Measurements from ENCODE around the gene ATF7IP2. TPM values are rescaled to one million over a fixed set of nuclear protein-coding genes. Genes with fewer than 3 reads are reported as not detected.

ATF7IP2 gene
- total and polyA plus RNA-seq, 2 of the 13 experiments (the other 11 are each of a cell fraction or from before 2014, with no cell fraction given): 117 to 217 TPM

- TF ChIP-seq ZNF839 (CRISPR knock-in tag; IDR thresholded peaks at IDR 0.05; ENCODE audit: borderline replicate concordance): peak; percentile 92; the same call in 1 of the 2 replicates
- TF ChIP-seq ZNF747 (CRISPR knock-in tag; IDR thresholded peaks at IDR 0.05; ENCODE audit: borderline replicate concordance): peak; percentile 97; the same call in 1 of the 2 replicates
- TF ChIP-seq, protein P1, sequence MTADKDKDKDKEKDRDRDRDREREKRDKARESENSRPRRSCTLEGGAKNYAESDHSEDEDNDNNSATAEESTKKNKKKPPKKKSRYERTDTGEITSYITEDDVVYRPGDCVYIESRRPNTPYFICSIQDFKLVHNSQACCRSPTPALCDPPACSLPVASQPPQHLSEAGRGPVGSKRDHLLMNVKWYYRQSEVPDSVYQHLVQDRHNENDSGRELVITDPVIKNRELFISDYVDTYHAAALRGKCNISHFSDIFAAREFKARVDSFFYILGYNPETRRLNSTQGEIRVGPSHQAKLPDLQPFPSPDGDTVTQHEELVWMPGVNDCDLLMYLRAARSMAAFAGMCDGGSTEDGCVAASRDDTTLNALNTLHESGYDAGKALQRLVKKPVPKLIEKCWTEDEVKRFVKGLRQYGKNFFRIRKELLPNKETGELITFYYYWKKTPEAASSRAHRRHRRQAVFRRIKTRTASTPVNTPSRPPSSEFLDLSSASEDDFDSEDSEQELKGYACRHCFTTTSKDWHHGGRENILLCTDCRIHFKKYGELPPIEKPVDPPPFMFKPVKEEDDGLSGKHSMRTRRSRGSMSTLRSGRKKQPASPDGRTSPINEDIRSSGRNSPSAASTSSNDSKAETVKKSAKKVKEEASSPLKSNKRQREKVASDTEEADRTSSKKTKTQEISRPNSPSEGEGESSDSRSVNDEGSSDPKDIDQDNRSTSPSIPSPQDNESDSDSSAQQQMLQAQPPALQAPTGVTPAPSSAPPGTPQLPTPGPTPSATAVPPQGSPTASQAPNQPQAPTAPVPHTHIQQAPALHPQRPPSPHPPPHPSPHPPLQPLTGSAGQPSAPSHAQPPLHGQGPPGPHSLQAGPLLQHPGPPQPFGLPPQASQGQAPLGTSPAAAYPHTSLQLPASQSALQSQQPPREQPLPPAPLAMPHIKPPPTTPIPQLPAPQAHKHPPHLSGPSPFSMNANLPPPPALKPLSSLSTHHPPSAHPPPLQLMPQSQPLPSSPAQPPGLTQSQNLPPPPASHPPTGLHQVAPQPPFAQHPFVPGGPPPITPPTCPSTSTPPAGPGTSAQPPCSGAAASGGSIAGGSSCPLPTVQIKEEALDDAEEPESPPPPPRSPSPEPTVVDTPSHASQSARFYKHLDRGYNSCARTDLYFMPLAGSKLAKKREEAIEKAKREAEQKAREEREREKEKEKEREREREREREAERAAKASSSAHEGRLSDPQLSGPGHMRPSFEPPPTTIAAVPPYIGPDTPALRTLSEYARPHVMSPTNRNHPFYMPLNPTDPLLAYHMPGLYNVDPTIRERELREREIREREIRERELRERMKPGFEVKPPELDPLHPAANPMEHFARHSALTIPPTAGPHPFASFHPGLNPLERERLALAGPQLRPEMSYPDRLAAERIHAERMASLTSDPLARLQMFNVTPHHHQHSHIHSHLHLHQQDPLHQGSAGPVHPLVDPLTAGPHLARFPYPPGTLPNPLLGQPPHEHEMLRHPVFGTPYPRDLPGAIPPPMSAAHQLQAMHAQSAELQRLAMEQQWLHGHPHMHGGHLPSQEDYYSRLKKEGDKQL (CRISPR knock-in tag; IDR thresholded peaks at IDR 0.05; ENCODE audit: low read depth): peak; percentile 83
- peak; percentile 99 for TF ChIP-seq KDM5B (CRISPR knock-in tag; IDR thresholded peaks at IDR 0.05; ENCODE audit: borderline replicate concordance)
- TF ChIP-seq, protein P2, sequence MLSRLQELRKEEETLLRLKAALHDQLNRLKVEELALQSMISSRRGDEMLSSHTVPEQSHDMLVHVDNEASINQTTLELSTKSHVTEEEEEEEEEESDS (CRISPR knock-in tag; IDR thresholded peaks at IDR 0.05; ENCODE audit: borderline replicate concordance): peak; percentile 91
- peak; percentile 76 for TF ChIP-seq ELF4 (CRISPR knock-in tag; IDR thresholded peaks at IDR 0.05; ENCODE audit: borderline replicate concordance)
- TF ChIP-seq SRSF4 (IDR thresholded peaks at IDR 0.05; ENCODE audit: low read depth, low read length, poor library complexity, severe bottlenecking): no peak
- TF ChIP-seq PRPF4 (IDR thresholded peaks at IDR 0.05; ENCODE audit: low read depth, low read length, poor library complexity, severe bottlenecking): no peak
- TF ChIP-seq ZNF652 (CRISPR knock-in tag; IDR thresholded peaks at IDR 0.05; ENCODE audit: borderline replicate concordance, low read depth): peak; percentile 51; the same call in 1 of the 2 replicates
- peak; percentile 97 for TF ChIP-seq U2AF1 (optimal IDR thresholded peaks at IDR 0.05; ENCODE audit: low read depth, low read length)
- TF ChIP-seq GLI4 (CRISPR knock-in tag; IDR thresholded peaks at IDR 0.05; ENCODE audit: borderline replicate concordance): peak; percentile 99; the same call in 1 of the 2 replicates
- peak; percentile 78 for TF ChIP-seq ZNF770 (CRISPR knock-in tag; IDR thresholded peaks at IDR 0.05)
- no peak for TF ChIP-seq TEAD2 (CRISPR knock-in tag; IDR thresholded peaks at IDR 0.05)
- TF ChIP-seq ZNF850 (CRISPR knock-in tag; conservative IDR thresholded peaks at IDR 0.05): 0 out of 2 replicates have a peak, but pooled peaks have one; percentile 72
- peak; percentile 53; the same call in 1 of the 2 replicates for TF ChIP-seq ZNF83 (CRISPR knock-in tag; IDR thresholded peaks at IDR 0.05; ENCODE audit: borderline replicate concordance)
These were observed at the start of gene ATF7IP2 (continued) for GRCh38 chr16:10385725-10386516.
